Astrocyte (in vitro differentiated cells and primary cell): ENCODE data around the gene CBS. TPM values are rescaled to one million over a fixed set of nuclear protein-coding genes. Genes with fewer than 3 reads are reported as not detected.
"Not testable (repeated sequence)": the region's sequence is repeated elsewhere in the genome, so short reads cannot be mapped to it uniquely, and the experiment has no call there.

ENCODE experiments used
- DNase-seq: peaks from one replicate; pipeline ENCODE4 v3.0.0-alpha.2; 2010; ENCODE audit warnings: low read depth
- FAIRE-seq: peaks from 2 replicates; lab custom pipeline; 2011; peaks lifted over from hg19 to GRCh38; lab: Jason Lieb, UNC
- H2AFZ ChIP-seq: 2 replicates; pipeline ENCODE4 v1.6.0; 2012; ENCODE audit warnings: low read depth, low read length, inconsistent platforms
- H3K27ac ChIP-seq: 2 replicates; pipeline ENCODE4 v1.5.1; 2011; ENCODE audit warnings: low read depth, low read length, inconsistent platforms
- H3K27me3 ChIP-seq: 2 replicates; pipeline ENCODE4 v1.6.0; 2011; ENCODE audit warnings: low read length, inconsistent platforms; ENCODE audit not compliant: insufficient read depth
- H3K36me3 ChIP-seq: 2 replicates; pipeline ENCODE4 v1.5.1; 2011; ENCODE audit warnings: low read length, inconsistent platforms; ENCODE audit not compliant: insufficient read depth
- H3K4me1 ChIP-seq: 2 replicates; pipeline ENCODE4 v1.5.1; 2011; ENCODE audit warnings: low read length, inconsistent platforms; ENCODE audit not compliant: insufficient read depth
- H3K4me2 ChIP-seq: 2 replicates; pipeline ENCODE4 v1.6.0; 2012; ENCODE audit warnings: low read length, inconsistent platforms
- H3K4me3 ChIP-seq: 2 replicates; pipeline ENCODE4 v1.5.1; 2011; ENCODE audit warnings: low read depth, mild to moderate bottlenecking, low read length, inconsistent platforms; ENCODE audit not compliant: insufficient read depth
- H3K79me2 ChIP-seq: 2 replicates; pipeline ENCODE4 v1.6.0; 2012; ENCODE audit warnings: mild to moderate bottlenecking, low read length, inconsistent platforms; ENCODE audit not compliant: insufficient read depth
- H3K9ac ChIP-seq: 2 replicates; pipeline ENCODE4 v1.6.0; 2012; ENCODE audit warnings: mild to moderate bottlenecking, low read length, inconsistent platforms
- H3K9me3 ChIP-seq: 2 replicates; pipeline ENCODE4 v1.5.1; 2012; ENCODE audit warnings: low read depth, mild to moderate bottlenecking, low read length, inconsistent platforms; ENCODE audit not compliant: insufficient read depth
- H4K20me1 ChIP-seq: 2 replicates; pipeline ENCODE4 v1.6.0; 2012; ENCODE audit warnings: low read length, inconsistent platforms; ENCODE audit not compliant: insufficient read depth
- H3K27ac Mint-ChIP-seq: one replicate; pipeline ENCODE4 v1.8.0; 2021; ENCODE audit warnings: mild to moderate bottlenecking, mixed read lengths; ENCODE audit not compliant: unreplicated experiment
- H3K27me3 Mint-ChIP-seq: one replicate; pipeline ENCODE4 v1.8.0; 2021; ENCODE audit warnings: low read depth, mixed read lengths; ENCODE audit not compliant: unreplicated experiment
- H3K36me3 Mint-ChIP-seq: one replicate; pipeline ENCODE4 v1.8.0; 2021; ENCODE audit warnings: low read depth, mixed read lengths; ENCODE audit not compliant: unreplicated experiment
- H3K4me1 Mint-ChIP-seq: one replicate; pipeline ENCODE4 v1.8.0; 2021; ENCODE audit warnings: low read depth, mixed read lengths; ENCODE audit not compliant: unreplicated experiment
- H3K4me3 Mint-ChIP-seq: one replicate; pipeline ENCODE4 v1.8.0; 2021; ENCODE audit warnings: mild to moderate bottlenecking, moderate library complexity, mixed read lengths; ENCODE audit not compliant: unreplicated experiment
- H3K9me3 Mint-ChIP-seq: one replicate; pipeline ENCODE4 v1.8.0; 2021; ENCODE audit warnings: mild to moderate bottlenecking, mixed read lengths; ENCODE audit not compliant: unreplicated experiment
- CTCF ChIP-seq: IDR thresholded peaks from 2 replicates; pipeline ENCODE4 v1.5.1; 2011; ENCODE audit warnings: low read depth, mild to moderate bottlenecking, inconsistent platforms, low read length, moderate library complexity; ENCODE audit not compliant: insufficient read depth
- EZH2 ChIP-seq: IDR thresholded peaks from 2 replicates; pipeline ENCODE4 v1.6.1; 2012; ENCODE audit warnings: mild to moderate bottlenecking, low read length, inconsistent platforms; ENCODE audit not compliant: insufficient read depth
- total RNA-seq: library from RNA; stranded (reverse); gene quantifications from 2 replicates; pipeline ENCODE4 v1.2.1, GENCODE V29; 2021

CBS gene
- total RNA-seq, 1 donor from 2014 or later, result 195 TPM

- no peak for FAIRE-seq
- Histone ChIP-seq H3K9ac (no peak overlapping the region), H2AFZ (no peak overlapping the region), H3K4me3 (no peak overlapping the region), H3K79me2 (no peaks in the 10 kb centered on the region), H3K9me3 (no peaks in the 10 kb centered on the region), H3K4me1 (no peaks in the 10 kb centered on the region), H3K36me3 (no peaks in the 10 kb centered on the region), H3K27ac (no peak overlapping the region), H4K20me1 (no peaks in the 10 kb centered on the region), H3K4me2 (no peak overlapping the region), H3K27me3 (no peaks in the 10 kb centered on the region)
- no peak for DNase-seq
- no peaks in the 10 kb centered on the region for H3K27me3 Mint-ChIP-seq
- no peak overlapping the region for H3K27ac Mint-ChIP-seq
- H3K9me3 Mint-ChIP-seq, result peaks cover 6% of the 10 kb centered on the region
- H3K36me3 Mint-ChIP-seq, result peaks cover 16% of the 10 kb centered on the region
- TF ChIP-seq EZH2, result no peak
- no peak for TF ChIP-seq CTCF
- H3K4me3 Mint-ChIP-seq, result no peak overlapping the region
- H3K4me1 Mint-ChIP-seq, result peaks cover 11% of the 10 kb centered on the region
These were observed 68.8 kb downstream of the CBS start for GRCh38 chr21:43006874-43007208.

GRCh38 chr21:43006051-43006873 lies 69.4 kb downstream of the CBS start:
- not testable (repeated sequence) for H3K27ac ChIP-seq

GRCh38 chr21:43005635-43006034 lies 70.0 kb downstream of the CBS start:
- Mint-ChIP-seq H3K9me3 (peaks cover 13% of the 10 kb centered on the region), H3K4me1 (peaks cover 11% of the 10 kb centered on the region), H3K4me3 (no peak overlapping the region), H3K27ac (no peak overlapping the region), H3K36me3 (peaks cover 15% of the 10 kb centered on the region), H3K27me3 (no peaks in the 10 kb centered on the region)
- TF ChIP-seq EZH2 (no peak), CTCF (no peak)
- DNase-seq, result no peak
- Histone ChIP-seq H3K4me2 (no peak overlapping the region), H4K20me1 (no peaks in the 10 kb centered on the region), H3K9me3 (no peaks in the 10 kb centered on the region), H2AFZ (no peak overlapping the region), H3K36me3 (no peaks in the 10 kb centered on the region), H3K9ac (no peak overlapping the region), H3K27ac (no peak overlapping the region), H3K4me1 (no peaks in the 10 kb centered on the region), H3K27me3 (no peaks in the 10 kb centered on the region), H3K79me2 (peaks cover 4% of the 10 kb centered on the region), H3K4me3 (no peak overlapping the region)
- FAIRE-seq, result no peak

More at GRCh38 chr21:43006051-43006873, 69.4 kb downstream of the CBS start:
- H3K36me3 ChIP-seq, H3K27me3 Mint-ChIP-seq, H3K4me3 Mint-ChIP-seq, H3K27ac Mint-ChIP-seq, H2AFZ ChIP-seq, H3K4me3 ChIP-seq, H3K27me3 ChIP-seq, DNase-seq, H3K9me3 Mint-ChIP-seq, H3K4me1 ChIP-seq, H3K79me2 ChIP-seq, FAIRE-seq, H3K9me3 ChIP-seq, H3K4me2 ChIP-seq, H3K9ac ChIP-seq, H4K20me1 ChIP-seq: not testable (repeated sequence)
- Mint-ChIP-seq H3K36me3 (peaks cover 15% of the 10 kb centered on the region), H3K4me1 (peaks cover 11% of the 10 kb centered on the region)
